Fibroblast of mammary gland (primary cell): Measurements from ENCODE around the gene TSPEAR.

ENCODE experiments used
- DNase-seq: peaks from one replicate; pipeline ENCODE4 v3.0.0-alpha.2; 2010; ENCODE audit warnings: low read depth
- H3K4me3 ChIP-seq: 2 replicates; pipeline ENCODE4 v1.5.1; 2011; ENCODE audit warnings: low read depth, mild to moderate bottlenecking, low read length, moderate library complexity; ENCODE audit not compliant: control insufficient read depth
- TF ChIP-seq, protein P1 (sequence below): conservative IDR thresholded peaks from 2 replicates; pipeline ENCODE4 v1.5.1; 2011; ENCODE audit warnings: low read depth, low read length, inconsistent platforms; ENCODE audit not compliant: control insufficient read depth, insufficient read depth

The TSPEAR gene

DNA sequence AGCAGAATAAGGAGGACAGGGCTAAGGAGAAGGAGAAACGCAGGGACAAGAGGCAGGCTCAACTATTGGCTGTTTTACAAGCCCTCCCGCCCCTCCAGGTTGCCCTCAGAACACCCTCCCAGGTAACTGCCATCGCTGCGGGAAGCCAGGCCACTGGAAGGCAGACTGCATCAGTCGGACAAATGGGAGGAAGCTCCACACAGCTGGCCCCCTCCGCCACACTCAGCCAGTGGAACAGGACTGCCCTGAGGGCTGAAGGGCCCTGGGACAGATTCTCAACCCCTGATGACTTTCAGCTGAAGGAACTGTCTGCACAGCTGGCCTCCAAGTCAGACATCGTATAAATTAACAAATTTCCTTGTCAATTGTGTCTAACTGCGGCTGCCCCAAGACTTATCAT is 234.2 kb downstream of the TSPEAR start:
- DNase-seq: no peak
- H3K4me3 ChIP-seq: no peak overlapping the region
- TF ChIP-seq, protein P1, sequence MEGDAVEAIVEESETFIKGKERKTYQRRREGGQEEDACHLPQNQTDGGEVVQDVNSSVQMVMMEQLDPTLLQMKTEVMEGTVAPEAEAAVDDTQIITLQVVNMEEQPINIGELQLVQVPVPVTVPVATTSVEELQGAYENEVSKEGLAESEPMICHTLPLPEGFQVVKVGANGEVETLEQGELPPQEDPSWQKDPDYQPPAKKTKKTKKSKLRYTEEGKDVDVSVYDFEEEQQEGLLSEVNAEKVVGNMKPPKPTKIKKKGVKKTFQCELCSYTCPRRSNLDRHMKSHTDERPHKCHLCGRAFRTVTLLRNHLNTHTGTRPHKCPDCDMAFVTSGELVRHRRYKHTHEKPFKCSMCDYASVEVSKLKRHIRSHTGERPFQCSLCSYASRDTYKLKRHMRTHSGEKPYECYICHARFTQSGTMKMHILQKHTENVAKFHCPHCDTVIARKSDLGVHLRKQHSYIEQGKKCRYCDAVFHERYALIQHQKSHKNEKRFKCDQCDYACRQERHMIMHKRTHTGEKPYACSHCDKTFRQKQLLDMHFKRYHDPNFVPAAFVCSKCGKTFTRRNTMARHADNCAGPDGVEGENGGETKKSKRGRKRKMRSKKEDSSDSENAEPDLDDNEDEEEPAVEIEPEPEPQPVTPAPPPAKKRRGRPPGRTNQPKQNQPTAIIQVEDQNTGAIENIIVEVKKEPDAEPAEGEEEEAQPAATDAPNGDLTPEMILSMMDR: no peak

GRCh38 chr21:44475266-44475845 is 236.0 kb downstream of the TSPEAR start:
- TF ChIP-seq, protein P1: no peak
- no peak for DNase-seq
- H3K4me3 ChIP-seq: no peak overlapping the region

GRCh38 chr21:44473915-44474555 is 237.3 kb downstream of the TSPEAR start:
- no peak overlapping the region for H3K4me3 ChIP-seq
- no peak for DNase-seq
- TF ChIP-seq, protein P1: no peak

DNA sequence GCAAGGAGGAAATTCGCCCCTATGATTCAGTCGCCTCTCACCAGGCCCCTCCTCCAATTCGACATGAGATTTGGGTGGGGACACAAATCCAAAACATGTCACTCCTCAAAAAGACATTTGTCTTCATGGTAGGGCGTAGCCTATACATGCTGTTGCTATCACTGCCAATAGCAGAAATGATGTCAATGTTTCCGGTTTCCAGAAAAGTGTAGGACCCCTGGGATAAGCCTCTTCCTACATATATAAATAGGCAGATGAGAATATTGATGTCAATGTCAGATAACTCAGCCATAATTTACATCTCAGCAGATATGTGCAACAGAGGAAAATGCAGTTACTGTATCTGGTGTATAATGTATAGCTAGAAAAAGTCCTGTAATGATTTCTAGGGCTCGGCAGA is 239.4 kb downstream of the TSPEAR start:
- TF ChIP-seq, protein P1: no peak
- no peak for DNase-seq
- no peak overlapping the region for H3K4me3 ChIP-seq

DNA sequence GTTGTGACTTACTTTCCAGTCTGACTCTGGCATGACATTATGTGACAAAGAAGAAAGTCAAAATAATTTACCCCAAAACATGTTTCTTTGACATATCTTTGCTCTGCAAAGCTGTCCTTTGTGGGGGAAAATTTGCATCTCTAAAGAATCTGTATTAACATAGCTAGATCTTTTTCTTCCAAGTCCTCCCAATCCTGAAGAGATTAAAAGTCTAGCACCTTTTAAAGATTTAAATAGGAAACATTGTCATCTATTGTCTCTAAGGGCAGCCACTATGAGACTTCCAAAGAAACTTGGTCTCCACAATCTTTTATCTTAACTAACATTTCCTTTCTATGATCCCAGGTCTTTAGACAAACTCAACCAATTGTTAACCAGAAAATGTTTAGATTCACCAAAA is 240.0 kb downstream of the TSPEAR start:
- TF ChIP-seq, protein P1: no peak
- DNase-seq: no peak
- H3K4me3 ChIP-seq: no peak overlapping the region

DNA sequence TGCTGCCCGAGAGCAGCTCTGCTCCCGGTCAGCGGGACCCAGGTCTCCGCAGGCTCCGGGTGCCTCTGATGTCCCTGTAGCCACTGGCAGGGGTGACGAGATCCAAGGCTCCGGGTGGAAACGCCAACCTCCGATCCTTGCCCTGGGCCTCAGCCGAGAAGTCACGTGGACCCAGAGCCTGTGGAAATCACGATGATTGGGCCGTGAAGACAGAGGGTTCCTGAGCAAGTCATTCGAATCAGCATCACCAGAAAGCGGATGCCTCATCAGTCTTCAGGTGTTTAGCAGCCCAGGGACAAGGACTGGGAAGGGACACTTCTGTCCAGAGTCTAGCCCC is 243.5 kb downstream of the TSPEAR start:
- no peak overlapping the region for H3K4me3 ChIP-seq
- no peak for DNase-seq
- TF ChIP-seq, protein P1: no peak
